Keratinocyte (primary cell): Measurements from ENCODE around the gene LARP1B. TPM values are rescaled to one million over a fixed set of nuclear protein-coding genes. Genes with fewer than 3 reads are reported as not detected.

ENCODE experiments used
- DNase-seq: peaks from one replicate; pipeline ENCODE4 v3.0.0-alpha.2; 2011; ENCODE audit warnings: low read depth, missing footprints, low spot score
- FAIRE-seq: peaks from 2 replicates; lab custom pipeline; 2011; peaks lifted over from hg19 to GRCh38; lab: Jason Lieb, UNC
- H2AFZ ChIP-seq: 2 replicates; pipeline ENCODE4 v1.6.0; 2012; ENCODE audit warnings: low read length, control low read depth, inconsistent platforms; ENCODE audit not compliant: control insufficient read depth
- H3K27ac ChIP-seq: 2 replicates; pipeline ENCODE4 v1.5.1; 2011; ENCODE audit warnings: low read length; ENCODE audit not compliant: control insufficient read depth, insufficient read depth
- H3K27me3 ChIP-seq: 3 replicates; pipeline ENCODE4 v1.6.0; 2011; ENCODE audit warnings: low read length; ENCODE audit not compliant: control insufficient read depth, insufficient read depth; ENCODE audit errors: extremely low read depth
- H3K36me3 ChIP-seq, 2 experiments: 2 replicates in 1 of 2; 3 replicates in 1 of 2; pipeline ENCODE4 v1.5.1; 2011; ENCODE audit warnings: low read length in 2 of 2, mild to moderate bottlenecking in 1 of 2; ENCODE audit not compliant: control insufficient read depth in 2 of 2, insufficient read depth in 2 of 2; ENCODE audit errors: extremely low read depth in 1 of 2
- H3K4me1 ChIP-seq: 3 replicates; pipeline ENCODE4 v1.5.1; 2011; ENCODE audit warnings: low read length; ENCODE audit not compliant: control insufficient read depth, insufficient read depth; ENCODE audit errors: extremely low read depth
- H3K4me2 ChIP-seq: 3 replicates; pipeline ENCODE4 v1.6.0; 2011; ENCODE audit warnings: low read depth, low read length; ENCODE audit not compliant: control insufficient read depth, insufficient read depth; ENCODE audit errors: extremely low read depth
- H3K4me3 ChIP-seq, 3 experiments: fragments of 200-600 bp in 1 of 3; sonication (generic) in 1 of 3; 2 replicates in 2 of 3; 3 replicates in 1 of 3; pipeline ENCODE4 v1.5.1; 2011 to 2016; ENCODE audit warnings: low read length in 3 of 3, mild to moderate bottlenecking in 3 of 3, control low read depth in 2 of 3, inconsistent platforms in 1 of 3, low read depth in 1 of 3, mixed read lengths in 1 of 3, mixed run types in 1 of 3, moderate library complexity in 1 of 3; ENCODE audit not compliant: control insufficient read depth in 2 of 3, insufficient read depth in 2 of 3; ENCODE audit errors: extremely low read depth in 1 of 3
- H3K79me2 ChIP-seq: 2 replicates; pipeline ENCODE4 v1.6.0; 2012; ENCODE audit warnings: low read length; ENCODE audit not compliant: control insufficient read depth, insufficient read depth
- H3K9ac ChIP-seq: 3 replicates; pipeline ENCODE4 v1.6.0; 2011; ENCODE audit warnings: low read length; ENCODE audit not compliant: control insufficient read depth, insufficient read depth; ENCODE audit errors: extremely low read depth
- H3K9me1 ChIP-seq: 3 replicates; pipeline ENCODE4 v1.6.0; 2011; ENCODE audit warnings: low read length; ENCODE audit not compliant: control insufficient read depth, insufficient read depth; ENCODE audit errors: extremely low read depth
- H3K9me3 ChIP-seq: 2 replicates; pipeline ENCODE4 v1.5.1; 2012; ENCODE audit warnings: low read depth, low read length; ENCODE audit not compliant: control insufficient read depth
- H4K20me1 ChIP-seq: 3 replicates; pipeline ENCODE4 v1.6.0; 2011; ENCODE audit warnings: low read length; ENCODE audit not compliant: control insufficient read depth, insufficient read depth; ENCODE audit errors: extremely low read depth
- EZH2 ChIP-seq: IDR thresholded peaks from one replicate; pipeline ENCODE4 v1.6.1; 2012; ENCODE audit warnings: inconsistent platforms, mild to moderate bottlenecking, low read length, moderate library complexity
- dilution Hi-C: fragments of 300-500 bp; cut with MboI; formaldehyde crosslinking; loops from one replicate; pipeline ENCODE4 v1.7.0; 2020; ENCODE audit warnings: low sequenced_read_pairs; ENCODE audit not compliant: extremely low pct_ligation_motif_present
- polyA plus RNA-seq, 5 experiments: library from polyadenylated mRNA; depleted of rRNA in 3 of 5; stranded (reverse) in 3 of 5; stranded (forward) in 1 of 5; unstranded in 1 of 5; fragments of >200 nt; gene quantifications; 1 replicate in 1 of 5; 2 replicates in 3 of 5; 3 replicates in 1 of 5; pipeline versions ENCODE4 v1.2.1 to v1.2.3, GENCODE V29; 2011 to 2012; ENCODE audit warnings: missing spikeins in 2 of 5, low read depth in 1 of 5, low replicate concordance in 1 of 5
- TF ChIP-seq, protein P1 (sequence below), 3 experiments: IDR thresholded peaks in 1 of 3; conservative IDR thresholded peaks in 1 of 3; optimal IDR thresholded peaks in 1 of 3; 2 replicates in 2 of 3; 3 replicates in 1 of 3; pipeline versions ENCODE3 to v1.5.1; 2011; ENCODE audit warnings: low read length in 3 of 3, mild to moderate bottlenecking in 3 of 3, moderate library complexity in 2 of 3, control low read depth in 1 of 3, inconsistent platforms in 1 of 3; ENCODE audit not compliant: insufficient read depth in 2 of 3; ENCODE audit errors: extremely low read depth in 1 of 3

The LARP1B gene
- polyA plus RNA-seq, 1 donor (not counting 4 experiments of a cell fraction or from before 2014, with no cell fraction given): 18.3 TPM

DNA sequence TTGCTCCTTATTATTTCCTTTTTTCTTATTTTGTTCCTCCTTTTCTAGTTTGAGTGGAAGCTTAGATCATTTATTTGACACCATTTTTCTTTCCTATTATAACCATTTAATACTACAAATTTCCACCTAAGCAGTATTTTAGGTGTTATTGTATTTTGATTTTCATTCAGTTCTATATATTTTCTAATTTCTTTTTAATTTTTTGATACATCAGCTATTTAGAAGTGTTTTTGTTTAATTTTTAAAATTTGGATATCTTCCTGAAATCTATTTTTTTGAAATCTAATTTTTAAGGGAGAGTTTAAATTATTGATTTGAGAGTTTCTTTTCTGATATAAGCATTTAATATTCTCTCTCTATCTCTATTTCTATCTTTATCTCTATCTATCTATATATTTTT, 108.1 kb downstream of the LARP1B start:
- H3K4me2 ChIP-seq: no peak overlapping the region
- no peak overlapping the region for H3K27ac ChIP-seq
- H3K9ac ChIP-seq: no peak overlapping the region
- TF ChIP-seq, protein P1, sequence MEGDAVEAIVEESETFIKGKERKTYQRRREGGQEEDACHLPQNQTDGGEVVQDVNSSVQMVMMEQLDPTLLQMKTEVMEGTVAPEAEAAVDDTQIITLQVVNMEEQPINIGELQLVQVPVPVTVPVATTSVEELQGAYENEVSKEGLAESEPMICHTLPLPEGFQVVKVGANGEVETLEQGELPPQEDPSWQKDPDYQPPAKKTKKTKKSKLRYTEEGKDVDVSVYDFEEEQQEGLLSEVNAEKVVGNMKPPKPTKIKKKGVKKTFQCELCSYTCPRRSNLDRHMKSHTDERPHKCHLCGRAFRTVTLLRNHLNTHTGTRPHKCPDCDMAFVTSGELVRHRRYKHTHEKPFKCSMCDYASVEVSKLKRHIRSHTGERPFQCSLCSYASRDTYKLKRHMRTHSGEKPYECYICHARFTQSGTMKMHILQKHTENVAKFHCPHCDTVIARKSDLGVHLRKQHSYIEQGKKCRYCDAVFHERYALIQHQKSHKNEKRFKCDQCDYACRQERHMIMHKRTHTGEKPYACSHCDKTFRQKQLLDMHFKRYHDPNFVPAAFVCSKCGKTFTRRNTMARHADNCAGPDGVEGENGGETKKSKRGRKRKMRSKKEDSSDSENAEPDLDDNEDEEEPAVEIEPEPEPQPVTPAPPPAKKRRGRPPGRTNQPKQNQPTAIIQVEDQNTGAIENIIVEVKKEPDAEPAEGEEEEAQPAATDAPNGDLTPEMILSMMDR (optimal IDR thresholded peaks at IDR 0.05 in 1 of 3, IDR thresholded peaks at IDR 0.05 in 1 of 3, conservative IDR thresholded peaks at IDR 0.05 in 1 of 3; ENCODE audit: extremely low read depth in 1 of 3, insufficient read depth in 2 of 3, low read length in 3 of 3): no peak
- TF ChIP-seq EZH2: no peak
- H3K27me3 ChIP-seq: no peaks in the 10 kb centered on the region
- no peaks in the 10 kb centered on the region for H3K79me2 ChIP-seq
- DNase-seq (no peak), FAIRE-seq (no peak)
- no peaks in the 10 kb centered on the region for H3K9me3 ChIP-seq
- H3K4me3 ChIP-seq: no peak overlapping the region
- dilution Hi-C loops: no loop called here
- no peaks in the 10 kb centered on the region for H3K4me1 ChIP-seq
- no peak overlapping the region for H2AFZ ChIP-seq
- no peaks in the 10 kb centered on the region for H3K9me1 ChIP-seq
- H3K36me3 ChIP-seq: no peaks in the 10 kb centered on the region
- H4K20me1 ChIP-seq: no peaks in the 10 kb centered on the region

DNA sequence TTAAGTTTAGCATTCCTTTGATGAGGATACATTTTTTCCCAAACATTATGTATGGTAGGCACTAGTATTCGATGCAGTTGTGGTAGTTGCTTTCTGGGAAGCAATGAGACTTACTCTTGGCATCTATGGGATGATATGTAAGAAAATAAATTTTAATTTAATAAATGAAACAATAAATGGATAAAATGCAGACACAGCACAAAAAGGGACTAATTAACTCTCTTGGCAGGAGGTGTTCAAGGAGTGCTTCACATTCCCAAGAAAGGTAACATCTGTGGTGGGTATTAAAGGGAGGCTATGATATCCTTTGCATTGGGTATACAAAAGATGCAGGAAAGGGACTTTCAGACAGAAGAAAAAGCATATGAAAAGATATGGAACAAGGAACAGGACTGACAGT, 115.5 kb downstream of the LARP1B start:
- no peak overlapping the region for H3K4me2 ChIP-seq
- no peak for DNase-seq

More for the DNA sequence above, 115.5 kb downstream of the LARP1B start:
- no peak overlapping the region for H3K4me3 ChIP-seq
- no peaks in the 10 kb centered on the region for H3K79me2 ChIP-seq
- dilution Hi-C loops: no loop called here
- FAIRE-seq: no peak
- no peaks in the 10 kb centered on the region for H3K9me3 ChIP-seq
- peaks cover 0 to 1% of the 10 kb centered on the region in 2 experiments for H3K36me3 ChIP-seq
- no peaks in the 10 kb centered on the region for H3K4me1 ChIP-seq
- H3K9ac ChIP-seq: no peak overlapping the region
- no peak overlapping the region for H3K27ac ChIP-seq
- no peaks in the 10 kb centered on the region for H3K27me3 ChIP-seq
- H4K20me1 ChIP-seq: no peaks in the 10 kb centered on the region
- TF ChIP-seq, protein P1 (optimal IDR thresholded peaks at IDR 0.05 in 1 of 3, IDR thresholded peaks at IDR 0.05 in 1 of 3, conservative IDR thresholded peaks at IDR 0.05 in 1 of 3; ENCODE audit: extremely low read depth in 1 of 3, insufficient read depth in 2 of 3, low read length in 3 of 3): no peak
- TF ChIP-seq EZH2: no peak
- H3K9me1 ChIP-seq: no peaks in the 10 kb centered on the region
- H2AFZ ChIP-seq: no peak overlapping the region
